ENCODE measurements around the gene MRPS2.

Gene MRPS2

DNA sequence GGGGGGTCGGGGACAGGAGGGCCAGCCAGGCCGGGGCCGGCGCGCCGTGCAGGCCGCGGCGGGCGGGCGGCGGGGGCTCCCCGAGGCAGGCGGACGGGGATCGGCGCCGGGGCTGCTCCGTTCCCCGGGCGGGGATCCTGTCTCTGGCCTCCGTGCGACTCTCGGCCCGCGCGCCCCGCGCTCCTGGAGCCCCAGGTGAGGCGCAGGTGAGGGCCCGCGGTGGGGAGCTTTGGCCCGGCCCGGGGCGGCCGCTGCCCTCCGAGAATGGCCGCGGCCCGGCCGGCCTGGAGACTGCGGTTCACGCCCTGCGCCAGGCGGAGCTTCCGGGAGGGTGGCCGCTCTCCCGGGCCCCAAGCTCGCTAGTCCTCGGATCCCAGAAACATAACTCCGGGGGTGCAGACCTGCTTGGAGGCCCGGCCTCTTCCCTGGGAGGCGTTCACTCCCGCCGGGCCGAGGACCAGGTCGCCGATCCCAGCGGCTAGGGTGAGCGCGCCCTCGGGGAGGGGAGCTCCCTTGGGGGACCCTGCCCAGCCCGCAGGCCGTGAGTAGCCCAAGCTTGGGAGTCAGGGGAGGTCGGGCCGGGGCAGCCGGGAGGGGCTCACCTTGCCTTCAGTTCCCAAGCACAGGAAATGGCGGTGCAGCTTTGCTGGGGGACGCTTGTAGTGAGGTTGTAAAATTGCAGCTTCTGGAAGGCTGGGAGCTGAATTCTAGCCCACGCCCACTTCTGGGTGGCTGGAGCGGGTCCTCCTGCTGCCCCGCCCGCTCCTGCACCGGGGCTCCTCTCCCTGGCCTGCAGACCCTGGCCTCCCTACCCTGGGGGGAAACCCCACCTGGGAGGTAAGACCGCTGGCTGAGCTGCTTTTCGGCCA lies 20.2 kb upstream of the MRPS2 start:
- no peak for DNase-seq (ENCODE audit: low read depth in 2 of 2)

- no peak for DNase-seq (ENCODE audit: low read depth in 2 of 2)
Observed at GRCh38 chr9:135480940-135481310, 19.6 kb upstream of the MRPS2 start.

- no peak for DNase-seq (ENCODE audit: low read depth in 2 of 2)
Observed at GRCh38 chr9:135482015-135482754, 18.3 kb upstream of the MRPS2 start.

DNA sequence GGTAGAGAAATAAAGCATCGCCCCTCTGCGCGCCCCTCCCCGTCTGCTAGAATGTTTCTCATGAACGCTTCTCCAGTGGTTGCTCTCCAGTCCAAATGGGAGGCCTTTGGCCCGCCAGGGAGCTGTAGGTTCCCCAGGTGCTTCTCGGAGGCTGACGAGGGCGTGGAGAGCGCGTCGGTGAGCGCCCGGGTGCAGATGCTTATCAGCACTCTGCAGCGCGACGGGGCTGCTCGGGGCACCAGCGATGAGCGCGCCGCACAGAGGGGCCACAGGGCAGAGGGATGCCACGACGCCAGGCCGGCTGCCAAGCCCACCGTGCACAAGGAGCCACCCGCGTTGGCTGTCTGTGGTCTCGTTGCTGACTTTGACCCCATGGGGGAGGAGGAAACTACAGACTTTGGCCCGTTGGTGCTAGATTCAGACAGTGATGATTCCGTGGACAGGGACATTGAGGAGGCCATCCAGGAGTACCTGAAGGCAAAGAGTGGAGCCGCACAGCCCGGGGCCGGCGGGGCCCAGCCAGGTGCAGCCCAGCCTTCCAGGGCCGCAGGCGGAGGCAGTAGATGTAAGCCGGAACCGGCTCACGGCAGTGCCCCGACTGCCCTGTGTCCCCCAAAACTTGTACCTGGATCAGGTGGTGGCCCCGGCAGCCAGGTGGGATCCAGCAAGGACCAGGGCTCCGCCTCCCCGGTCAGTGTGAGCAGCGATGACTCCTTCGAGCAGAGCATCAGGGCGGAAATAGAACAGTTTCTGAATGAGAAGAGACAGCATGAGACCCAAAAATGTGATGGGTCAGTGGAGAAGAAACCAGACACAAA lies 15.8 kb upstream of the MRPS2 start:
- no peak for DNase-seq (ENCODE audit: low read depth in 2 of 2)

- no peak for DNase-seq (ENCODE audit: low read depth in 2 of 2)
Observed at GRCh38 chr9:135485385-135485784, 15.1 kb upstream of the MRPS2 start.

- DNase-seq (ENCODE audit: low read depth in 2 of 2): no peak
Observed at GRCh38 chr9:135485832-135486231, 14.7 kb upstream of the MRPS2 start.

DNA sequence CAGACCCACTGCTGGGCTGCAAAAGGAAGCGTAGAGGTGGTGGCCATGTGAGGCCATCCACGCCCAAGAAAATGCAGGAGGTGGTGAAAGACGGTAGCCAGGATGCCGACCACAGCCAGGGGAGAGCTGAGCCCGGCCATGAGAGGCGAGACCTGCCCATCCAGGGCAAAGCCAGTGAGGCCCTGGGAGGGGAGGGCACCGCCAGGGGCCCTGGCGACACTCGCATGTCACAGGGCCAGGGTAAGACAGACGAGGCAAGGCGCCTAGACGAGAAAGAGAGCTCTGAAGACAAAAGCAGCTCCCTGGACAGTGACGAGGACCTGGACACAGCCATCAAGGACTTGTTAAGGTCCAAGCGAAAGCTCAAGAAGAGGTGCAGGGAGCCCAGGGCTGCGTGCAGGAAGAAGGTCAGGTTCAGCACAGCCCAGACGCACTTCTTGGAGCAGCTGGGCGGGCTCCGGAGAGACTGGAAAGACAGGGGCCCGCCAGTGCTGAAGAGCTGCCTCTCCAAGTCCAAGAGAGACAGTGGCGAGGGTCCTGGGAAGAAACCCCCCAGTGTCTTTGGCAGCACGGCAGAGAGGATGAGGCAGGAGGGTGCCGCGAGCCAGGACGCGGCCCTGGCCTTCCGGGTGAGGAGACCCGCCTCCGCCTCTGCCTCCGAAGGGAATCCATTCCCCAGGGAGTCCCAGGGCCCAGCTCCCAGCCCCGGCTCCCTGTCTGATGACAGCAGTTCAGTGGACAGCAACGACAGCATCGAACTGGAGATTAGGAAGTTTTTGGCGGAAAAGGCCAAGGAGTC lies 14.0 kb upstream of the MRPS2 start:
- no peak for DNase-seq (ENCODE audit: low read depth in 2 of 2)

GRCh38 chr9:135487281-135488012 lies 13.0 kb upstream of the MRPS2 start:
- no peak for DNase-seq (ENCODE audit: low read depth in 2 of 2)

GRCh38 chr9:135488013-135488330 lies 12.5 kb upstream of the MRPS2 start:
- no peak for DNase-seq (ENCODE audit: low read depth in 2 of 2)

DNA sequence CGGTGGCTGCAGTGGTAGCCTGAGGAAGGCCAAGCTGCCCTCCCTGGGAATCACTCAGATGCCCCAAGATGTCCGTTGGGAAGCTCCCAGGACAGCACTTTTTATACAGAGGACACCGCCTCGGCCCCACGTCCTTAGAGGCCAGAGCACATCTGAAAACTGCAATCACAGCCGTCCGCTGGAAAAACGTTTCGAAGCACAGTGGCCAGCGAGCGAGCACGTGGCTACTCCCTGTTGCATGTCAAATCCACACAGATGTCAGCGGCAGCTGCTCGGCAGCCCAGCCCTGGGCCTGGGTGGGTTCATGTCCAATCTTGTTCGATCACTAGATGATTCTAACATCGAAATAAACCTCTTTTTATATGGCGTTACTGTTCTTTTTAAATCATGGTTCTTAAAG lies 12.0 kb upstream of the MRPS2 start:
- no peak for DNase-seq (ENCODE audit: low read depth in 2 of 2)

- no peak for DNase-seq (ENCODE audit: low read depth in 2 of 2)
Observed at GRCh38 chr9:135489188-135489906, 11.1 kb upstream of the MRPS2 start.

- no peak for DNase-seq (ENCODE audit: low read depth in 2 of 2)
Observed at GRCh38 chr9:135490166-135490870, 10.2 kb upstream of the MRPS2 start.

- DNase-seq (ENCODE audit: low read depth in 2 of 2): no peak
Observed at GRCh38 chr9:135490980-135491464, 9.5 kb upstream of the MRPS2 start.

- DNase-seq (ENCODE audit: low read depth in 2 of 2): no peak
Observed at GRCh38 chr9:135491764-135492163, 8.7 kb upstream of the MRPS2 start.

DNA sequence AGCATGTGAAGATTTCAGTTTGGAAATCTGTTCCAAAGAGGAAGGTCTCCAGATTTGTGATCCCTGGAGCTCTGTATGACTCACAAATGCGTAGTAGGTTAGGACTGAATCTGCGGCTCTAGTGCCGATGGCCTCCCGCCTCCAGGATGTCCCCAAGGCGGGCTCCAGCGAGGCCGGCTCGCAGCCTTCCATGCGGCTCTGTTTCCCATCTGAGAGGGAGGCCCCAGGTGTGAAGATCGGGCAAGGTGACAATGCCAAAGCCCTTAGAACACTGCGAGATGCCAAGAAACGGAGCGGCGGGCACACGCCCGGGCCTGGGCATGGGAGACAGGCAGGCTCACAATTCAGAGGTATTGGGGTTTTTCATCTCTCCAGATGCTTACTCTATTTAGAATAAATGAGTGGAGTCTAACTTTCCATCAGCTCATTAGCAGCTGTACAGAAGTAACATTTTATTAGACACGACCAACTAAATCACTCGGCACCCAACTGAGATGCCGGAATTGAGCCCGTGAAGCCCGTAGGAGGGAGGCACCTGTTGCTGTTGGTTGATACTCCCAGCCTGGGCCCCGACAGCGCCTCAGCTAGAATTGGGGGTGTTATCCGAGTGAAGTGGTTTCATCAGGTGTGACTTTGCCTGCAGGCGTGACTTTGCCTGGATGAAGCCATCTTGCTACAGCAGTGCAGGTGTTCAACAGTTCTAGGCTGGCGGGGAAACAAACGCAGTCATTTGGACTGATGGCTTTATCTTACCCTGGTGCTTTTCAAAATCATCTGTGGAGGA lies 7.4 kb upstream of the MRPS2 start:
- DNase-seq (ENCODE audit: low read depth in 2 of 2): no peak

DNA sequence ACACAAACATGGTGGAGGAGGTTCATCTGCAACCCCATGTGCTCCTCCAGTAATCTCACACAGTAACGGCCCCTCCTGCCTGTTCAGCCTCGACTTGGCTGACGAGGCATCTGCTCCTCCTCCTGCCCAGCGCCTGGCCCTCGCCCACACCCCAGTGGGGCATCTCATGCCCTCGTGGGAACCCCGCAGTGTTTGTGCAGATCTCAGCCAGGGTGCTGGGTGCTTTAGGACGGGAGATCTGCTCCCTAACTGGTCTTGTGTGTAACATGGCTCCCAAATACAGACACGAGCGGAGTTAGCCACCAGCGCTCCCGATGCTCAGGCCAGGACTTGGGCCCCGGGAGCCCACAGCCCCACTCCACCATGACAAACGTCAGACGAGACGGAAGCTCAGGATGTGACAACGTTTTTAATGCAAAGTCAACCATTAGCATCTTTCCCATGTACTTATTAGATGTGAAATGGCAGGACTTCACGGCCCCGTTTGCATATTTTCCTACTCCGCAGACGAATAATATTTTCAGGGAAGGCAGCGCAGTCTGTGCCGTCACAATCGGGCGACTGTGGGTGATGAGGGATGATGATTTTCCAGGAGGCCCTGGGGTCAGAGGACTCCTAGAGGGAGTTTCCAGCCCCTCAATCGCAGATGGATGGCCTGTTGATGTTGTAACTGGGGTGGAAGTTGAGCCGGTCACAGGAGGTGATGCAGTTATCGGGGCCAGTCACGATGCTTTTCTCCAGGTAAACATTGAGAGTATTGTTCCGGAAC lies 5.5 kb upstream of the MRPS2 start:
- DNase-seq (ENCODE audit: low read depth in 2 of 2): no peak

GRCh38 chr9:135498381-135499126 lies 1.9 kb upstream of the MRPS2 start:
- no peak for DNase-seq (ENCODE audit: low read depth in 2 of 2)

All from activated CD4-positive, alpha-beta T cell treated with anti-CD3 and anti-CD28 coated beads for 24 hours (primary cell).